GM10248 (cell line): Measurements from ENCODE around the gene KIAA0513.
A peak's percentile ranks its signal among the peaks of the same experiment; 100 is the strongest.

ENCODE experiments used
- CTCF ChIA-PET: fragments of 300-600 bp; sonication (Branson Sonifier 250); formaldehyde crosslinking; extraction: SDS; loops from one replicate; lab custom pipeline; 2021; ENCODE audit warnings: antibody characterized with exemption; lab: Yijun Ruan, JAX
- POLR2A ChIA-PET: fragments of 350-650 bp; sonication (Branson Sonifier 250); formaldehyde crosslinking; extraction: SDS; loops from one replicate; lab custom pipeline; 2020; ENCODE audit warnings: antibody characterized with exemption; lab: Yijun Ruan, JAX
- DNase-seq: peaks from one replicate; pipeline ENCODE4 v3.0.0; 2012; ENCODE audit errors: extremely low spot score
- TF ChIP-seq, protein P1 (sequence below): IDR thresholded peaks from 2 replicates; pipeline ENCODE4 v1.5.1; 2012; ENCODE audit warnings: mild to moderate bottlenecking, low read depth; ENCODE audit errors: extremely low read depth, missing control alignments, control extremely low read depth

KIAA0513 gene

DNA sequence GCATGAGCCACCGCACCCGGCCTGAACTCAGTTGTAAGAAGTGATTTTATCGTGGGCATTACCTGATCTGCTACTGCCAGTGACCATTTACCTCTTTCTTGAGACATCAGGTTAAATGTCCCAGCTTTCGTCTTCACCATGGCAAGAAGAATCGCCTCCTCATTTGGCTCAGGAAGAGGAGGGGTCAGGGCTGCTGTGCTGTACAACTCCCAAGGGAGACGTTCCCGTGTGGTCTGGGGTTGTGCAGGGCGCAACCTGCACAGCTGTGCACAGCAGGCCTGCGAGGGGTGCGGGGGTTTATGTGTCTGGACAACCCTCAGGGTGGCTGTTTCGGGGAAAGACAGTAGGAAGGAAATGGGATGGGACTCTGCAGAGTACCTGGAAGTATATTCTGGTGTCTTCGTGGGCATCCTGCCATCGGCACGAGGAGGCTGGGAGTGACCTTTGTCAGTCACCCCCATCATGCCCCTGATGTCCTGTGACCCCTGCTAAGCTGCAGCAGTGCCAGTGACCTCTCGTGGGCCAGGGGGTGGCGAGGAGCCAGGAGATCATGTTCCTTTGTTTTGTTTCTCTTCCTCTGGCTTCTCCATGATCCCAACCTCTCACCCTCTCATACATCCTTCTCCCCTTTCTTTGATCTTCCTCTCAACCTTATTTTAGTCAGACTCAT lies 57.4 kb downstream of the KIAA0513 start:
- ChIA-PET POLR2A (no interaction called here), CTCF (interaction anchor here (1.1 to 4.5 kb wide), 6 partner anchors 9 to 160 kb away, joined by 3 to 51 read pairs (median 10); no protein-coding TSS in a partner anchor)
- DNase-seq = no peak
- TF ChIP-seq, protein P1, sequence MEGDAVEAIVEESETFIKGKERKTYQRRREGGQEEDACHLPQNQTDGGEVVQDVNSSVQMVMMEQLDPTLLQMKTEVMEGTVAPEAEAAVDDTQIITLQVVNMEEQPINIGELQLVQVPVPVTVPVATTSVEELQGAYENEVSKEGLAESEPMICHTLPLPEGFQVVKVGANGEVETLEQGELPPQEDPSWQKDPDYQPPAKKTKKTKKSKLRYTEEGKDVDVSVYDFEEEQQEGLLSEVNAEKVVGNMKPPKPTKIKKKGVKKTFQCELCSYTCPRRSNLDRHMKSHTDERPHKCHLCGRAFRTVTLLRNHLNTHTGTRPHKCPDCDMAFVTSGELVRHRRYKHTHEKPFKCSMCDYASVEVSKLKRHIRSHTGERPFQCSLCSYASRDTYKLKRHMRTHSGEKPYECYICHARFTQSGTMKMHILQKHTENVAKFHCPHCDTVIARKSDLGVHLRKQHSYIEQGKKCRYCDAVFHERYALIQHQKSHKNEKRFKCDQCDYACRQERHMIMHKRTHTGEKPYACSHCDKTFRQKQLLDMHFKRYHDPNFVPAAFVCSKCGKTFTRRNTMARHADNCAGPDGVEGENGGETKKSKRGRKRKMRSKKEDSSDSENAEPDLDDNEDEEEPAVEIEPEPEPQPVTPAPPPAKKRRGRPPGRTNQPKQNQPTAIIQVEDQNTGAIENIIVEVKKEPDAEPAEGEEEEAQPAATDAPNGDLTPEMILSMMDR = no peak

DNA sequence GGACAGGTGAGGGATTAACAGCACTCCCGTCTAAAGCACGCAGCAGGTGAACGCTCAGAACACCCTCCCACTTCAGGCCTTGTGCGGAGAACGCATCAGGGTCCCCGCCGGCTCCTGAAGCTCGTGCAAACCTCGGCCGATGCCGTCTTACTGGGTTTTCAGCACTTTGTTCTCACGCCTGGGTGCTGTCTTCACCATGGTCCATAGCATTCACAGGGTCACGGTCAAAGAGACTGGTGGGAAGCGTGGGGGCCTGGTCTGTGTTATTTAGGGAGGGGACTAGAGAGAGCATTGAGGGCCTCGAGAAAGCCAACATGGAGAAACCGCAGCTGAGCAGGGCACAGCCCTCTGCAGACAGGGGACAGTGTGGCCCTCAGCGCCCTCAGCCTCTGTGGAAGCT lies 58.1 kb downstream of the KIAA0513 start:
- DNase-seq = no peak
- TF ChIP-seq, protein P1 = no peak
- ChIA-PET CTCF (interaction anchor here (1.1 to 4.5 kb wide), 10 partner anchors 10 to 160 kb away, joined by 3 to 51 read pairs (median 12); partner anchors contain the start of gene KIAA0513), POLR2A (no interaction called here)

DNA sequence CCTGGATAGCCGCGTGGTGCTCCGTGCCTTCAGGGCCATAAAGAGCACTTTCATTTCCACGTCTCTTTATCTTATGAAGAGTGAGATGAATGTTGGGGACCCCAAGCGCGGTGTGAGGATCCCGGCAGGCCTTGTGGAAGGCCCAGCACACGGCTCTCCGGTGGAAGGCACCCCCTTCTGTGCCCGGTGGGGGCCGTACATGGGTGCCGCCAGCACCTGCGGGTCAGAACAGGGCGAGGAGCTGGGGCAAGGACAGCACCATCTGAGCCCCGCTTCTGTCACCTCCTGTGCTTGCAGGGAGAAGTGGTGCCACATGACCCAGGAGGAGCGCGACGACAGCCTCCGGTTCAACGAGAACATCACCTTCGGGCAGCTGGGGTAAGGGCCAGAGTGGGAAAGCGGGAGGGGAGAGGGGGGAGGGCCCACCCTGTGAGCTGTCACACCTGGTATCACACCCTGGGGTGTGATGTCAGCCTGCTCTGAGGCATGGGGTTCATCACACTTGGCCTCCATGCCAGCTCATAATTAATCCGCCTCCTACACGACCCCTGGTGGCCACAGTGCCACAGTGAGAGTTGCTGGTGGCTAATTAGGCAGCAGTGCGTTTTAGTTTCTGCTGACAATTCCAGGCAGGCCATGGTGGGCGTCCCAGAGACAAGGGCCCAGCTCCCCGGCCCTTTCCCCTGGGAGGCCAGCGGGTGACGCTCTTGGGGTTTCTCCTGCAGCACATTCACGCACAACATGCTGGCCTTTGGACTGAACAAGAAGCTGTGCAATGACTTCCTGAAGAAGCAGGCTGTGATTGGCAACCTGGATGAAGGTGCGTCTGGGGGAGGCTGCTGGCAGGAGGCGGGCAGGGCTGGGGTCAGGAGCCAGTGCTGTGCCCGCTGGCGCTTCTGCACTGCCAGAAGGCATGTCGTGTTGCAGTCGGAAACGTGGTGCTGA lies 59.0 kb downstream of the KIAA0513 start:
- ChIA-PET CTCF (interaction anchor here (0.6 to 4.5 kb wide), 35 partner anchors 9 to 652 kb away, joined by 3 to 51 read pairs (median 4); partner anchors contain the start of genes KIAA0513 and ZDHHC7), POLR2A (no interaction called here)
- TF ChIP-seq, protein P1 = peak; percentile 90

GRCh38 chr16:85087899-85088569 lies 60.4 kb downstream of the KIAA0513 start:
- ChIA-PET CTCF (interaction anchor here (1.0 to 4.5 kb wide), 6 partner anchors 27 to 334 kb away, joined by 3 to 51 read pairs (median 7); partner anchors contain the start of gene KIAA0513), POLR2A (no interaction called here)
- no peak for DNase-seq
- TF ChIP-seq, protein P1 = no peak

More for the DNA sequence above, 59.0 kb downstream of the KIAA0513 start:
- peak; percentile 82 for DNase-seq

- DNase-seq = no peak
- POLR2A ChIA-PET = no interaction called here
- CTCF ChIA-PET = interaction anchor here (1.0 kb wide), 1 partner anchor 26 kb away, joined by 3 read pairs; no protein-coding TSS in a partner anchor
- TF ChIP-seq, protein P1 = no peak
Observed at GRCh38 chr16:85088570-85089199, 61.1 kb downstream of the KIAA0513 start.

DNA sequence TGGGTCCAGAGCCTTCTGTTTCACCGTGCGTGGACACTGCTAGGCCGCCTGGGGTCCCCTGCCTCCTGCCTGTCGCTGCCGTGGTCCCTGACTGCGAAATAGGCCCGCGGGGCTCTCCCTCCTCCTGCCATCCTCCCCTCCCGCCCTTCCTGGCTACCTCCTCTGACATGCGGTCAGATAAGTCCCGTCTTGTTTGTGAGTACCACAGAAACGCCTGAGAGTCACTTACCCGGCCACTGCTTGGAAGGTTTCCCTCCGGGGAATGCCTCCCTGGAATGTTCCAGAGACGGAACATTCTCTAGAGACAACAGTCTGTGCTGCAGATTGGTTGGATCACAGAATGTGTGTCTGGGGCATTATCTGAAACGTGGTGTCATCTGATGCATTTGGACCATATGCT lies 61.9 kb downstream of the KIAA0513 start:
- TF ChIP-seq, protein P1 = no peak
- ChIA-PET CTCF (no interaction called here), POLR2A (no interaction called here)
- no peak for DNase-seq
